Progenitor cell of endocrine pancreas (in vitro differentiated cells): Measurements from ENCODE around the gene ADNP2. TPM values are rescaled to one million over a fixed set of nuclear protein-coding genes. Genes with fewer than 3 reads are reported as not detected.

Experiments used
- DNase-seq: peaks from one replicate; pipeline ENCODE4 v3.0.0; 2021; ENCODE audit warnings: low spot score; ENCODE audit not compliant: unreplicated experiment
- H3K27ac Mint-ChIP-seq: 2 replicates; pipeline ENCODE4 v1.8.0; 2021; ENCODE audit warnings: mild to moderate bottlenecking, moderate library complexity, mixed read lengths
- H3K27me3 Mint-ChIP-seq: 2 replicates; pipeline ENCODE4 v1.8.0; 2021; ENCODE audit warnings: mixed read lengths
- H3K36me3 Mint-ChIP-seq: 2 replicates; pipeline ENCODE4 v1.8.0; 2022; ENCODE audit warnings: mixed read lengths; ENCODE audit not compliant: insufficient read depth
- H3K4me1 Mint-ChIP-seq: 2 replicates; pipeline ENCODE4 v1.8.0; 2021; ENCODE audit warnings: low read depth, mixed read lengths
- H3K4me3 Mint-ChIP-seq: 2 replicates; pipeline ENCODE4 v1.8.0; 2021; ENCODE audit warnings: low read depth, mild to moderate bottlenecking, moderate library complexity, mixed read lengths
- H3K9me3 Mint-ChIP-seq: 2 replicates; pipeline ENCODE4 v1.8.0; 2021; ENCODE audit warnings: low read depth, mixed read lengths
- total RNA-seq: library from RNA; stranded (reverse); gene quantifications from 2 replicates; pipeline ENCODE4 v1.2.1, GENCODE V29; 2021
- TF ChIP-seq, protein P1 (sequence below): fragments of 200-600 bp; sonication (generic); IDR thresholded peaks from one replicate; pipeline ENCODE4 v1.5.0; 2021; ENCODE audit warnings: antibody characterized with exemption, mild to moderate bottlenecking; ENCODE audit not compliant: unreplicated experiment

The ADNP2 gene
- total RNA-seq, 1 donor from 2014 or later, result 31.8 TPM

DNA sequence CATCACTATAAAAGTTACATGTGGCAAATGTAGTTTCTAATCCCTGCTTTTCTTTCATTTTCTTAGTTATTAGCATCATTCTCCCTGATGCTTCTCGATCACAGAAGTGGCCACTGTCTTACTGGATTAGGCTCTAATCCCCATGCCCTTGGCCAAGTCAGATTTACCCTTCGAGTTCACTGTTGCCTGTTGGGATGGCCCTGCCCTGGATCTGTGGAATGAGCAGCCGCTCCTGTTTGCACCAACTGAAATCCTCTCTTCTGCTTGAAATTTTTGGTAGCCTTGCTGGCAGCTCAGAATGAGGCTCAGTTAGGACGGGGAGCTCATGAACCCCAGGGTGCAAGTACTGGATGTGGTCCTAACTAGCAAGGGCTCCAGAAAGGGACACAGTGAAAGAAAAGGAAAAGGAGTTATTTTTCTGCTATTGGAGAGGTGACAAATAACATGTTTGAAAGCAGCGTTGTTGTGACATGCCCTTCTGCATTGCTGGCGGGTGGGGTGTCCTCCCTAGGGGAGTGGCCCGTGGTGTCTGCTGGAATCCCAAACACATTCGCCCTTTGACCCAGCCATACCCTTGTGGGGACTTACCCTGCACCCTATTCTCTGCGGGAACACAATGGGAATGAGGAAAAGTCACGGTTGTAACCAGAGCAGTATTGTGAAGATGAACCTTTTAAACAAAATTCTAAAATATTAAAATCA, 40.3 kb upstream of the ADNP2 start:
- H3K27ac Mint-ChIP-seq, result no peak overlapping the region

DNA sequence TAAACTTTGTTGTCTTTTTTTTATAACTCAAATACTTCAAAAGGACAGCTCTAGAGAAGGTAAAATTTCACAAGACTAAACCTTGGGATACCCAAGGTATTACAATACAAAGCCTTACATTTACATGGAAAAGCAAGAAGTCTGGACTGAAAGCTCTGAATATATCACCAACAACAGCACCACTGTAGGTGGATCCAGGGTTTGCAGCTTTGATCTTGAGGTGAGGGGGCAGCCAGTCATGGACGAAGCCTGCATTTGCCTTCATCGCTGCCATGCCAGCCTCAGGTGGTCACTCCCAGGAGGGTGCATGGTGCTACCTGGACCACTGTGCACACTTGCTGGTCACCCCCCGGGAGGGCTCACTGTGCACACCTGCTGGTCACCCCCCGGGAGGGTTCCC, 38.2 kb upstream of the ADNP2 start:
- TF ChIP-seq, protein P1, sequence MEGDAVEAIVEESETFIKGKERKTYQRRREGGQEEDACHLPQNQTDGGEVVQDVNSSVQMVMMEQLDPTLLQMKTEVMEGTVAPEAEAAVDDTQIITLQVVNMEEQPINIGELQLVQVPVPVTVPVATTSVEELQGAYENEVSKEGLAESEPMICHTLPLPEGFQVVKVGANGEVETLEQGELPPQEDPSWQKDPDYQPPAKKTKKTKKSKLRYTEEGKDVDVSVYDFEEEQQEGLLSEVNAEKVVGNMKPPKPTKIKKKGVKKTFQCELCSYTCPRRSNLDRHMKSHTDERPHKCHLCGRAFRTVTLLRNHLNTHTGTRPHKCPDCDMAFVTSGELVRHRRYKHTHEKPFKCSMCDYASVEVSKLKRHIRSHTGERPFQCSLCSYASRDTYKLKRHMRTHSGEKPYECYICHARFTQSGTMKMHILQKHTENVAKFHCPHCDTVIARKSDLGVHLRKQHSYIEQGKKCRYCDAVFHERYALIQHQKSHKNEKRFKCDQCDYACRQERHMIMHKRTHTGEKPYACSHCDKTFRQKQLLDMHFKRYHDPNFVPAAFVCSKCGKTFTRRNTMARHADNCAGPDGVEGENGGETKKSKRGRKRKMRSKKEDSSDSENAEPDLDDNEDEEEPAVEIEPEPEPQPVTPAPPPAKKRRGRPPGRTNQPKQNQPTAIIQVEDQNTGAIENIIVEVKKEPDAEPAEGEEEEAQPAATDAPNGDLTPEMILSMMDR, result no peak
- no peak for DNase-seq
- no peak overlapping the region for H3K27ac Mint-ChIP-seq

More for the DNA sequence above, 40.3 kb upstream of the ADNP2 start:
- Mint-ChIP-seq H3K4me3 (no peak overlapping the region), H3K9me3 (peaks cover under 1% of the 10 kb centered on the region), H3K27me3 (no peaks in the 10 kb centered on the region), H3K4me1 (no peaks in the 10 kb centered on the region), H3K36me3 (peaks cover 6% of the 10 kb centered on the region)
- TF ChIP-seq, protein P1, result no peak
- DNase-seq, result no peak

DNA sequence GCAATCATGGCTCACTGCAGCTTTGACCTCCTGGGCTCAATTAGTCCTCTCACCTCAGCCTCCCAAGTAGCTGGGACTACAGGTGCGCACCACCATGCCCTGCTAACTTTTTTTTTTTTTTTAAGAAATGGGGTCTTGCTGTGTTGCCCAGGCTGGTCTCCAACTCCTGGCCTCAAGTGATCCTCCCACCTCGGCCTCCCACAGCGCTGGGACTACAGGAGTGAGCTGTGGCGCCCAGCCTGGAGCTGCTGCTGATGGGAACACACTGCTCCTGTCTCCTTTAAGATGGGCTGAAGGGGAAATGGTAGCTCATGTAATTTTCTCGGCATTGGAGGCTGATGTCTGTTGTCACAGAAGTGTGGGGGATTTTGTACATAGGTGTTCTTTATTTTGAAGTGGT, 34.9 kb upstream of the ADNP2 start:
- Mint-ChIP-seq H3K27me3 (no peaks in the 10 kb centered on the region), H3K36me3 (peaks cover 12% of the 10 kb centered on the region), H3K9me3 (peaks cover 8% of the 10 kb centered on the region), H3K4me3 (no peak overlapping the region), H3K4me1 (no peaks in the 10 kb centered on the region), H3K27ac (peak overlapping the region; percentile 55)
- DNase-seq, result no peak
- TF ChIP-seq, protein P1, result no peak

More for the DNA sequence above, 38.2 kb upstream of the ADNP2 start:
- peaks cover 5% of the 10 kb centered on the region for H3K9me3 Mint-ChIP-seq
- no peaks in the 10 kb centered on the region for H3K4me1 Mint-ChIP-seq
- H3K36me3 Mint-ChIP-seq, result peaks cover 10% of the 10 kb centered on the region
- no peak overlapping the region for H3K4me3 Mint-ChIP-seq
- no peaks in the 10 kb centered on the region for H3K27me3 Mint-ChIP-seq

DNA sequence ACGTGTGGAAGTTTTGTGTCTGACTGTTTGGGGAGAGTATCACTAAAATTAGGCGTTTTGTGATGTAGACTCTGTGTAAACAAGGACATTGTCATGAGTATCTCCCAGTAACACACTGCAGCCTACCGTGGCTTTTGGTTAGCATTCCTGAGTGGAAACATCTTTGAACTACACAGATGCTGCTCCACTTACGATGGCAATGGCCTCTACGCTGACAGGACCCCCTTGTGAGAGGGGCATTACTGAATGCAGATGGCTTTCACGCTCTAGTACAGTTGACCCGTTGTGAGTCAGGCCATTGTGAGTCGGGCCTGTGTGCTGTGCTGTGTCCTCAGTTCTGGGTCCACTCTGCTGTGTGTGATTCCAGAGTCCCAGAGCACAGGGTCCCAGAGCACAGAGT, 34.4 kb upstream of the ADNP2 start:
- no peak overlapping the region for H3K4me3 Mint-ChIP-seq
- no peaks in the 10 kb centered on the region for H3K27me3 Mint-ChIP-seq
- H3K27ac Mint-ChIP-seq, result peak overlapping the region; percentile 55
- DNase-seq, result no peak
- peaks cover 8% of the 10 kb centered on the region for H3K9me3 Mint-ChIP-seq
- peaks cover 12% of the 10 kb centered on the region for H3K36me3 Mint-ChIP-seq
- no peaks in the 10 kb centered on the region for H3K4me1 Mint-ChIP-seq
- TF ChIP-seq, protein P1, result no peak

DNA sequence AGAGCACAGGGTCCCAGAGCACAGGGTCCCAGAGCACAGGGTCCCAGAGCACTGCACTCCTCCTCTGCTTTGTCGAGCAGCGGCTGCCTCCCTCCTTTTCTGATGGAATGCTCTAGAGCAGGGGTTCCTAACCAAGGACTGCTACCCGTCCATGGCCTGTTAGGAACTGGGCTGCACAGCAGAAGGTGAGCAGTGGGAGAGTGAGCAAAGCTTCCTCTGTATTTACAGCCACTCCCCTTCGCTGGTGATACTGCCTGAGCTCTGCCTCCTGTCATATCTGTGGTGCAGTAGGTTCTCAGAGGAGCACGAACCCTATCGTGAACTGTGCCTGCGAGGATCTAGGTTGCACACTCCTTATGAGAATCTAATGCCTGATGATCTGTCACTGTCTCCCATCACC, 33.1 kb upstream of the ADNP2 start:
- peaks cover 8% of the 10 kb centered on the region for H3K9me3 Mint-ChIP-seq
- H3K4me3 Mint-ChIP-seq, result no peak overlapping the region
- no peaks in the 10 kb centered on the region for H3K4me1 Mint-ChIP-seq
- H3K36me3 Mint-ChIP-seq, result peaks cover 7% of the 10 kb centered on the region
- TF ChIP-seq, protein P1, result no peak
- no peaks in the 10 kb centered on the region for H3K27me3 Mint-ChIP-seq
- DNase-seq, result no peak
- peak overlapping the region; percentile 45 for H3K27ac Mint-ChIP-seq
